ENCODE data around the gene PLAAT2.

DNA sequence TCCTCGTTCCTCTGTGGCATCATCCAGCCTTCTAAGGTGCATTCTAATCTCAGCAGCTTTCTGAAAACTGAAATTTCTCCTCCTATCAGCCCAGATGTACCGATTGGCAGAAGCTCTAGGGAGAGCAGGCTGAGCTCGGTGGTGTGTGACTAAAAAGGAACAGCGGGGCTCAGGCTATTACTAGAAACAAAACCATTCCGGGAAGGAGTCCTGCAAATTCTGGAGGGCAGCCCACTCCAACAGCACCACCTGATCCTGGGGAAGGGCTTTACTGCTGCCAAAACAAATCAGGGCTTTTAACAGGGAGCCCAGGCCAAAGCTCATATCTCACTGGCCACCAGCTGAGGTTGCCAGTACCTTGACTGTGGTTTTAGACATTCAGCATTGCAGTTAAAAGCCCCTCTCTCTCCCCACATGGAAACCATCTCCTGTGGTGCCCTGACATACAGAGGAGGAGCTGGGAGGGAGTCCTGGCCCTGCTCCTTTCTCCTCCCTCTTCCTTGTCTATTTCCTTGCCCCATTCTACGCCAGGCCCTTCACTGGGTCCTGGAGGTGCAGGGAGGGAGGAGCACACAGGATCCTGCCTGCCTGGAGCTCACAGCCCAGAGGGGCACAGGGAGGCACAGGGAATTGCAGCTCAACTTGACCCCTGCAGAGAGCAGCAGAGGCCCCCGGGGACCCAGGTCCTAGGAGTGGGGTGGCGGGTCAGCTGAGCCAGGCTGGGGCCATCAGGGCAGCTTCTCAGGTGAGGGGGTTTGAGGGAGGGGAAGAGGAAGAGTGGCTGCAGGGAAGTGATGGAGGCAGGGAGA, 25.7 kb downstream of the PLAAT2 start:
- TF ChIP-seq ZNF395 (CRISPR knock-in tag; IDR thresholded peaks at IDR 0.05) (no peak), MBD2 (IDR thresholded peaks at IDR 0.05; ENCODE audit: borderline replicate concordance, low read depth) (no peak), RBM14 (IDR thresholded peaks at IDR 0.05; ENCODE audit: borderline replicate concordance, insufficient read depth, low read depth, low read length) (no peak), ZBTB26 (CRISPR knock-in tag; IDR thresholded peaks at IDR 0.05) (no peak), SAFB (IDR thresholded peaks at IDR 0.05; ENCODE audit: borderline replicate concordance, low read depth, low read length) (no peak), HNRNPL (IDR thresholded peaks at IDR 0.05; ENCODE audit: low read depth, low read length) (no peak), RFX1 (IDR thresholded peaks at IDR 0.05) (no peak)
- TF ChIP-seq, protein P1, sequence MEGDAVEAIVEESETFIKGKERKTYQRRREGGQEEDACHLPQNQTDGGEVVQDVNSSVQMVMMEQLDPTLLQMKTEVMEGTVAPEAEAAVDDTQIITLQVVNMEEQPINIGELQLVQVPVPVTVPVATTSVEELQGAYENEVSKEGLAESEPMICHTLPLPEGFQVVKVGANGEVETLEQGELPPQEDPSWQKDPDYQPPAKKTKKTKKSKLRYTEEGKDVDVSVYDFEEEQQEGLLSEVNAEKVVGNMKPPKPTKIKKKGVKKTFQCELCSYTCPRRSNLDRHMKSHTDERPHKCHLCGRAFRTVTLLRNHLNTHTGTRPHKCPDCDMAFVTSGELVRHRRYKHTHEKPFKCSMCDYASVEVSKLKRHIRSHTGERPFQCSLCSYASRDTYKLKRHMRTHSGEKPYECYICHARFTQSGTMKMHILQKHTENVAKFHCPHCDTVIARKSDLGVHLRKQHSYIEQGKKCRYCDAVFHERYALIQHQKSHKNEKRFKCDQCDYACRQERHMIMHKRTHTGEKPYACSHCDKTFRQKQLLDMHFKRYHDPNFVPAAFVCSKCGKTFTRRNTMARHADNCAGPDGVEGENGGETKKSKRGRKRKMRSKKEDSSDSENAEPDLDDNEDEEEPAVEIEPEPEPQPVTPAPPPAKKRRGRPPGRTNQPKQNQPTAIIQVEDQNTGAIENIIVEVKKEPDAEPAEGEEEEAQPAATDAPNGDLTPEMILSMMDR (IDR thresholded peaks at IDR 0.05 in 2 of 3, conservative IDR thresholded peaks at IDR 0.05 in 1 of 3; ENCODE audit: insufficient read depth in 2 of 3, low read depth in 1 of 3, low read length in 3 of 3) = no peak
- TF ChIP-seq, protein P2, sequence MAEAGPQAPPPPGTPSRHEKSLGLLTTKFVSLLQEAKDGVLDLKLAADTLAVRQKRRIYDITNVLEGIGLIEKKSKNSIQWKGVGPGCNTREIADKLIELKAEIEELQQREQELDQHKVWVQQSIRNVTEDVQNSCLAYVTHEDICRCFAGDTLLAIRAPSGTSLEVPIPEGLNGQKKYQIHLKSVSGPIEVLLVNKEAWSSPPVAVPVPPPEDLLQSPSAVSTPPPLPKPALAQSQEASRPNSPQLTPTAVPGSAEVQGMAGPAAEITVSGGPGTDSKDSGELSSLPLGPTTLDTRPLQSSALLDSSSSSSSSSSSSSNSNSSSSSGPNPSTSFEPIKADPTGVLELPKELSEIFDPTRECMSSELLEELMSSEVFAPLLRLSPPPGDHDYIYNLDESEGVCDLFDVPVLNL (CRISPR knock-in tag; IDR thresholded peaks at IDR 0.05; ENCODE audit: low read depth) = no peak

Measured in K562 (cell line).